K562 (cell line): ENCODE data around the gene ELK4.

Experiments used
- BMI1 ChIP-seq: fragments of 150-350 bp; IDR thresholded peaks from 2 replicates; pipeline ENCODE4 v1.6.1; 2014; ENCODE audit warnings: low read length
- BRCA1 ChIP-seq, 2 experiments: fragments of 450-650 bp in 1 of 2; sonication (generic) in 1 of 2; formaldehyde crosslinking in 1 of 2; IDR thresholded peaks; 2 replicates each; pipeline versions ENCODE4 v1.5.0 to v1.6.1; 2017 to 2020; ENCODE audit warnings: mild to moderate bottlenecking in 1 of 2, missing genetic modification reagents in 1 of 2
- CTCF ChIP-seq, 3 experiments: IDR thresholded peaks in 2 of 3; conservative IDR thresholded peaks in 1 of 3; 2 replicates each; pipeline ENCODE4 v1.5.1; 2011 to 2012; ENCODE audit warnings: low read length in 3 of 3, mild to moderate bottlenecking in 3 of 3, control low read depth in 2 of 3, improper control_type of control experiment in 1 of 3, inconsistent platforms in 1 of 3, low read depth in 1 of 3, mixed read lengths in 1 of 3, moderate library complexity in 1 of 3; ENCODE audit not compliant: insufficient read depth in 2 of 3
- EZH2 ChIP-seq: IDR thresholded peaks from 2 replicates; pipeline ENCODE4 v1.6.1; 2012; ENCODE audit warnings: low read depth, mild to moderate bottlenecking, inconsistent platforms, low read length, borderline replicate concordance
- FOXA1 ChIP-seq: fragments of 450-650 bp; IDR thresholded peaks from 2 replicates; pipeline ENCODE4 v1.6.1; 2016; ENCODE audit warnings: mild to moderate bottlenecking, borderline replicate concordance
- GABPA ChIP-seq: fragments of 200-800 bp; sonication (Bioruptor generic); conservative IDR thresholded peaks from 2 replicates; pipeline ENCODE4 v1.6.1; 2016; ENCODE audit warnings: low read depth, missing genetic modification characterization, missing compliant biosample characterization
- JUND ChIP-seq, 2 experiments: IDR thresholded peaks; 2 replicates in 1 of 2; 3 replicates in 1 of 2; pipeline ENCODE4 v1.6.1; 2011; ENCODE audit warnings: borderline replicate concordance in 2 of 2, low read depth in 2 of 2, low read length in 2 of 2, improper control_type of control experiment in 1 of 2, missing biosample characterization in 1 of 2, missing genetic modification characterization in 1 of 2, missing genetic modification reagents in 1 of 2
- L3MBTL2 ChIP-seq: fragments of 450-650 bp; IDR thresholded peaks from 2 replicates; pipeline ENCODE4 v1.6.1; 2016; ENCODE audit warnings: mild to moderate bottlenecking, moderate library complexity
- TAF1 ChIP-seq: IDR thresholded peaks from 2 replicates; pipeline ENCODE4 v1.6.1; 2011; ENCODE audit warnings: mild to moderate bottlenecking, low read length, moderate library complexity; ENCODE audit not compliant: insufficient read depth, control insufficient read depth, severe bottlenecking; ENCODE audit errors: extremely low read depth
- TCF3 ChIP-seq: sonication (generic); formaldehyde crosslinking; IDR thresholded peaks from 2 replicates; pipeline ENCODE4 v1.4.0; 2020; ENCODE audit warnings: mild to moderate bottlenecking, missing genetic modification reagents
- USF2 ChIP-seq: sonication (generic); formaldehyde crosslinking; IDR thresholded peaks from 2 replicates; pipeline ENCODE4 v1.5.0; 2020; ENCODE audit warnings: missing genetic modification reagents
- ZNF121 ChIP-seq: sonication (generic); formaldehyde crosslinking; conservative IDR thresholded peaks from 2 replicates; pipeline ENCODE4 v1.8.0; 2022; ENCODE audit warnings: missing genetic modification reagents
- ZNF143 ChIP-seq: sonication (generic); formaldehyde crosslinking; IDR thresholded peaks from 2 replicates; pipeline ENCODE4 v1.9.0; 2022; ENCODE audit warnings: mild to moderate bottlenecking, missing genetic modification reagents
- ZNF318 ChIP-seq, 2 experiments: fragments of 450-650 bp; IDR thresholded peaks; 2 replicates each; pipeline ENCODE4 v1.6.1; 2016; ENCODE audit warnings: mild to moderate bottlenecking in 2 of 2, borderline replicate concordance in 1 of 2, low read depth in 1 of 2, moderate library complexity in 1 of 2

- no peak for TF ChIP-seq ZNF318 (IDR thresholded peaks at IDR 0.05; ENCODE audit: borderline replicate concordance in 1 of 2, low read depth in 1 of 2)
- no peak for TF ChIP-seq JUND (IDR thresholded peaks at IDR 0.05; ENCODE audit: borderline replicate concordance, low read depth, low read length)
- TF ChIP-seq JUND (tag; IDR thresholded peaks at IDR 0.05; ENCODE audit: borderline replicate concordance, low read depth, low read length), result no peak
- no peak for TF ChIP-seq L3MBTL2
- no peak for TF ChIP-seq FOXA1
- no peak for TF ChIP-seq ZNF121 (CRISPR knock-in tag)
- TF ChIP-seq TCF3 (CRISPR knock-in tag), result no peak
- TF ChIP-seq TAF1, result no peak
- no peak for TF ChIP-seq USF2 (CRISPR knock-in tag)
- no peak for TF ChIP-seq GABPA (tag)
- TF ChIP-seq BMI1, result no peak
- TF ChIP-seq CTCF (IDR thresholded peaks at IDR 0.05 in 2 of 3, conservative IDR thresholded peaks at IDR 0.05 in 1 of 3; ENCODE audit: insufficient read depth in 2 of 3, low read depth in 1 of 3, low read length in 3 of 3), result no peak
- TF ChIP-seq BRCA1 (IDR thresholded peaks at IDR 0.05), result no peak
- TF ChIP-seq BRCA1 (CRISPR knock-in tag; IDR thresholded peaks at IDR 0.05), result no peak
- TF ChIP-seq ZNF143, result no peak
- TF ChIP-seq EZH2, result no peak
Measured at GRCh38 chr1:205581321-205581980, 50.4 kb downstream of the ELK4 start.
